Suppressor macrophage treated with lipopolysaccharide for 4 hours (primary cell): ENCODE measurements around the gene GRM2.
"Not testable (repeated sequence)": the region's sequence is repeated elsewhere in the genome, so short reads cannot be mapped to it uniquely, and the experiment has no call there.

ENCODE experiments used
- DNase-seq: peaks from one replicate; pipeline ENCODE4 v3.0.0-alpha.2; 2020

GRM2 gene

GRCh38 chr3:51729042-51729633 lies 22.3 kb downstream of the GRM2 start:
- DNase-seq, result peak; percentile 25

GRCh38 chr3:51733859-51734571 lies 27.1 kb downstream of the GRM2 start:
- DNase-seq, result no peak

GRCh38 chr3:51734572-51734907 lies 27.7 kb downstream of the GRM2 start:
- DNase-seq, result no peak

- no peak for DNase-seq
Observed at GRCh38 chr3:51735039-51735438, 28.2 kb downstream of the GRM2 start.

- DNase-seq, result no peak
Observed at GRCh38 chr3:51735950-51736349, 29.1 kb downstream of the GRM2 start.

GRCh38 chr3:51739110-51739509 lies 32.2 kb downstream of the GRM2 start:
- DNase-seq, result peak; percentile 42

- DNase-seq, result not testable (repeated sequence)
Observed at GRCh38 chr3:51742320-51742719, 35.5 kb downstream of the GRM2 start.

GRCh38 chr3:51742978-51743377 lies 36.1 kb downstream of the GRM2 start:
- peak; percentile 54 for DNase-seq

GRCh38 chr3:51747840-51748239 lies 41.0 kb downstream of the GRM2 start:
- DNase-seq, result no peak

- DNase-seq, result no peak
Observed at GRCh38 chr3:51748327-51748726, 41.5 kb downstream of the GRM2 start.

- DNase-seq, result no peak
Observed at GRCh38 chr3:51750878-51751277, 44.0 kb downstream of the GRM2 start.

- no peak for DNase-seq
Observed at GRCh38 chr3:51751287-51751686, 44.4 kb downstream of the GRM2 start.

GRCh38 chr3:51753763-51754750 lies 47.2 kb downstream of the GRM2 start:
- not testable (repeated sequence) for DNase-seq

GRCh38 chr3:51759203-51759602 lies 52.3 kb downstream of the GRM2 start:
- DNase-seq, result no peak
